Stimulated activated CD8-positive, alpha-beta memory T cell treated with anti-CD3 and anti-CD28 coated beads, Interleukin-15, amount 100 ng/mL, for 24 hours (primary cell): Measurements from ENCODE around the gene BICDL2.

Source experiments
- DNase-seq: peaks from one replicate; pipeline ENCODE4 v3.0.0-alpha.2; 2020; ENCODE audit warnings: low read depth

The BICDL2 gene

GRCh38 chr16:2985462-2985861 lies 51.3 kb downstream of the BICDL2 start:
- no peak for DNase-seq

GRCh38 chr16:2983706-2984136 lies 53.0 kb downstream of the BICDL2 start:
- DNase-seq = peak; percentile 59

- DNase-seq = no peak
These were observed 54.3 kb downstream of the BICDL2 start for GRCh38 chr16:2982402-2982801.

GRCh38 chr16:2981899-2982250 lies 54.9 kb downstream of the BICDL2 start:
- DNase-seq = no peak

GRCh38 chr16:2981177-2981898 lies 55.4 kb downstream of the BICDL2 start:
- no peak for DNase-seq

GRCh38 chr16:2980227-2981176 lies 56.2 kb downstream of the BICDL2 start, which contains the start of gene PKMYT1:
Gene PKMYT1, minus strand, starts transcription at chr16:2980446. Its CDS starts 789 bp downstream, at chr16:2979657.
- peak; percentile 96 for DNase-seq

GRCh38 chr16:2979669-2980226 lies 57.0 kb downstream of the BICDL2 start:
- DNase-seq = no peak
